ENCODE measurements around the gene GBP2. TPM values are rescaled to one million over a fixed set of nuclear protein-coding genes. Genes with fewer than 3 reads are reported as not detected.
"Not testable (repeated sequence)": the region's sequence is repeated elsewhere in the genome, so short reads cannot be mapped to it uniquely, and the experiment has no call there.

GBP2 gene
- total RNA-seq, 1 donor from 2014 or later, result 74.1 TPM

GRCh38 chr1:89072466-89073065 lies 53.3 kb downstream of the GBP2 start:
- Mint-ChIP-seq H3K4me1 (ENCODE audit: low read depth) (peaks cover 24% of the 10 kb centered on the region), H3K36me3 (ENCODE audit: low read depth) (peaks cover 12% of the 10 kb centered on the region), H3K9me3 (peaks cover 28% of the 10 kb centered on the region)
- H3K27me3 Mint-ChIP-seq (ENCODE audit: low read depth); H3K27ac Mint-ChIP-seq; intact Hi-C loops (cut with micrococcal nuclease); H3K4me3 Mint-ChIP-seq (ENCODE audit: low read depth); DNase-seq (ENCODE audit: low spot score): not testable (repeated sequence)

DNA sequence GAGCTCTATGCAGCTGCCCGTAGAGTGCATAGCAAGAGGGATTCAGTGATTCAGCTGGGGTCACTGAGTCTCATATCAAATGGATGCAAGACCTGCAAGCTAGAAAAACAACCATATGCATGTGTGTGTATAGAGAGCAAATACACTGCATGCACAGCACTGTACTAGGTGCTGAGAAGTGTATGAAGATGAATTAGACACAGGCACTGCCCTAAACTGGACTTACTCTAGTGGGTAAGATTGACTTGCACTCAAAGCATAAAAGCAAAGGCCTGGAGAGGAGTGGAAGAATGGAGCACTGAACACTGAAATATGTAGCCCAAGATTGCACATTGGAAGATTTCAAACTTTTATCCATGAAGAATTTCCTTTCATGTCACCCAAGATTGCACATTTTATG lies 55.4 kb downstream of the GBP2 start:
- H3K36me3 Mint-ChIP-seq (ENCODE audit: low read depth), result peaks cover 12% of the 10 kb centered on the region
- intact Hi-C loops (cut with micrococcal nuclease), result no loop called here
- H3K27me3 Mint-ChIP-seq (ENCODE audit: low read depth), result peaks cover 1% of the 10 kb centered on the region
- H3K4me1 Mint-ChIP-seq (ENCODE audit: low read depth), result peaks cover 26% of the 10 kb centered on the region
- DNase-seq (ENCODE audit: low spot score), result no peak
- H3K4me3 Mint-ChIP-seq (ENCODE audit: low read depth), result peak overlapping the region; percentile 79
- peak overlapping the region; percentile 9 for H3K27ac Mint-ChIP-seq
- H3K9me3 Mint-ChIP-seq, result peaks cover 16% of the 10 kb centered on the region

DNA sequence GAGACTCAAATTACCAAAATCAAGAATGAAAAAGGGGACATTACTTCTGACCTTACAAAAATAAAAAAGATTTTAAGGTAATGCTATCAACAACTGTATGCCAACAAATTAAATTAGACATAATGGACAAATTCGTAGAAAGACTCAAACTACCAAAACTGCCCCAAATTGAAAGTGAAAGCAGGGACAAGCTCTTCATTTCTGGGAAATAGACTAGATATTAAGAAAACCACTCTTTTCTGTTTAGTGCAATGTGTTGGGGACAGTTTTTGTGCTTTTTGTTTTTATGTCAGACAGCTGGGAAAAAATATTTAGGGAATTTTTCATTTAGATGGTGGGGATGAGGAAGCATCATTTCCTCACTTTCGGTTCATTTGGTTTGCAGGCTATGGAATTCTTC lies 56.0 kb downstream of the GBP2 start:
- intact Hi-C loops (cut with micrococcal nuclease), result no loop called here

GRCh38 chr1:89068291-89068690 lies 57.6 kb downstream of the GBP2 start:
- no peaks in the 10 kb centered on the region for H3K27me3 Mint-ChIP-seq (ENCODE audit: low read depth)

More for the DNA sequence above, 56.0 kb downstream of the GBP2 start:
- Mint-ChIP-seq H3K36me3 (ENCODE audit: low read depth) (peaks cover 12% of the 10 kb centered on the region), H3K9me3 (peaks cover 14% of the 10 kb centered on the region), H3K27me3 (ENCODE audit: low read depth) (peaks cover 1% of the 10 kb centered on the region), H3K4me1 (ENCODE audit: low read depth) (peaks cover 26% of the 10 kb centered on the region), H3K4me3 (ENCODE audit: low read depth) (peak overlapping the region; percentile 79), H3K27ac (peak overlapping the region; percentile 73)
- no peak for DNase-seq (ENCODE audit: low spot score)

GRCh38 chr1:89065079-89065868 lies 60.6 kb downstream of the GBP2 start, which contains the start of gene GBP1:
TSS of gene GBP1 (minus strand) at chr1:89065208. CDS start at chr1:89063234, 1,974 bp downstream.
- H3K27me3 Mint-ChIP-seq (ENCODE audit: low read depth), result no peaks in the 10 kb centered on the region
- DNase-seq (ENCODE audit: low spot score), result no peak
- intact Hi-C loops (cut with micrococcal nuclease), result loop anchor here (1.0 to 2.0 kb wide), 3 partner anchors 18 to 42 kb away; partner anchors contain the start of gene GBP3
- no peaks in the 10 kb centered on the region for H3K9me3 Mint-ChIP-seq
- peak within 1 kb of the TSS; percentile 81 for H3K4me3 Mint-ChIP-seq (ENCODE audit: low read depth)
- peak within 1 kb of the TSS; percentile 86 for H3K27ac Mint-ChIP-seq
- peaks cover 36% of the 10 kb centered on the region for H3K36me3 Mint-ChIP-seq (ENCODE audit: low read depth)
- H3K4me1 Mint-ChIP-seq (ENCODE audit: low read depth), result peaks cover 59% of the 10 kb centered on the region

More at GRCh38 chr1:89068291-89068690, 57.6 kb downstream of the GBP2 start:
- H3K4me3 Mint-ChIP-seq (ENCODE audit: low read depth), result no peak overlapping the region
- H3K4me1 Mint-ChIP-seq (ENCODE audit: low read depth), result peaks cover 39% of the 10 kb centered on the region
- H3K9me3 Mint-ChIP-seq, result peaks cover 5% of the 10 kb centered on the region
- intact Hi-C loops (cut with micrococcal nuclease), result no loop called here
- no peak for DNase-seq (ENCODE audit: low spot score)
- peaks cover 11% of the 10 kb centered on the region for H3K36me3 Mint-ChIP-seq (ENCODE audit: low read depth)
- peak overlapping the region; percentile 20 for H3K27ac Mint-ChIP-seq

DNA sequence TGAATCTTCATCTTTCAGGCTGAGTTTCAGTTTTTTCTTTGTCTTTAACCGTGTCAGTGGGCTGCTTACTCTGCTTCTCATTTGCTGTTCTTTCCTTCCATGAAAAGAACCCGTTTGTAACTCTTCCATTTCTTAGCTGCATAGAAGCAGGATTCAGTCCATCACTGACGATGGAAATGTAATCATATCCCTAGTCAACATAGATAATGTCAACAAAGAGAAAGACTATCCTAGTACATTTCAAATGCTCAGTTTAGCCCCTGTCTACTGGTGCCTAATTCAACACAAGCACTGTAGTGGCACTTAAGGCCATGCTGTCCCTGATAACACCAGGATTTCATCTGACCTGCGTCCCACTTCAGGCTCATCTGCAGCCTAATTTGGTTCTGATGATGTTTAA lies 61.3 kb downstream of the GBP2 start:
- no peaks in the 10 kb centered on the region for H3K9me3 Mint-ChIP-seq
- H3K4me3 Mint-ChIP-seq (ENCODE audit: low read depth), result peak overlapping the region; percentile 81
- DNase-seq (ENCODE audit: low spot score), result no peak
- H3K4me1 Mint-ChIP-seq (ENCODE audit: low read depth), result peaks cover 55% of the 10 kb centered on the region
- H3K36me3 Mint-ChIP-seq (ENCODE audit: low read depth), result peaks cover 41% of the 10 kb centered on the region
- intact Hi-C loops (cut with micrococcal nuclease), result loop anchor here (1.0 to 2.0 kb wide), 3 partner anchors 18 to 42 kb away; partner anchors contain the start of gene GBP3
- no peaks in the 10 kb centered on the region for H3K27me3 Mint-ChIP-seq (ENCODE audit: low read depth)
- H3K27ac Mint-ChIP-seq, result peak overlapping the region; percentile 86

- H3K36me3 Mint-ChIP-seq (ENCODE audit: low read depth), result peaks cover 55% of the 10 kb centered on the region
- H3K9me3 Mint-ChIP-seq, result no peaks in the 10 kb centered on the region
- intact Hi-C loops (cut with micrococcal nuclease), result no loop called here
- no peak for DNase-seq (ENCODE audit: low spot score)
- H3K4me1 Mint-ChIP-seq (ENCODE audit: low read depth), result peaks cover 44% of the 10 kb centered on the region
- no peaks in the 10 kb centered on the region for H3K27me3 Mint-ChIP-seq (ENCODE audit: low read depth)
- peak overlapping the region; percentile 81 for H3K4me3 Mint-ChIP-seq (ENCODE audit: low read depth)
- H3K27ac Mint-ChIP-seq, result no peak overlapping the region
Observed at GRCh38 chr1:89063094-89063493, 62.8 kb downstream of the GBP2 start.

DNA sequence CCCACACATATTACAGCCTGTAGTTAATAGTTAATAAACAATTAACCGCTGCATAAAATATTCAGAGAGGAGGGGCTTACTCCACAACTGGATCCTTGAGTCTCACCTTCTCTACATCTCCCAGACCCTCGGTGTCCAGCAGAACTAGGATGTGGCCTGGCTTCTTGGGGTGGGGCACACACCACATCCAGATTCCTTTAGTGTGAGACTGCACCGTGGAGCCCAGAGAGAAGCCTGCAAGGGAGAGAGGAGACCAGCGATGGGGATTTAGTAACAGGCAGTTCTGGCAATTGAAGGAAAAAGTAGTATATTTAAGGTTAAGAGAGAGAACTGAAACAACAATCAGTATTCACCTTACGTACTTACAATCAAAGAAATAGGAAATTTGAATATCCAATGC lies 65.8 kb downstream of the GBP2 start:
- Mint-ChIP-seq H3K4me3 (ENCODE audit: low read depth) (no peak overlapping the region), H3K4me1 (ENCODE audit: low read depth) (peaks cover 42% of the 10 kb centered on the region), H3K9me3 (no peaks in the 10 kb centered on the region), H3K27ac (no peak overlapping the region), H3K27me3 (ENCODE audit: low read depth) (no peaks in the 10 kb centered on the region), H3K36me3 (ENCODE audit: low read depth) (peaks cover 81% of the 10 kb centered on the region)
- intact Hi-C loops (cut with micrococcal nuclease), result no loop called here
- no peak for DNase-seq (ENCODE audit: low spot score)

Other genes starting within 250 kb of the GBP2 start
- gene GTF2B, start 234.5 kb downstream of the GBP2 start, total RNA-seq, result 37.6 and 42.2 TPM in 2 replicates
- 32.6 and 33.9 TPM in 2 replicates for gene KYAT3, start 133.5 kb downstream of the GBP2 start, total RNA-seq
- 27.8 and 28.7 TPM in 2 replicates for gene RBMXL1, start 133.5 kb downstream of the GBP2 start, total RNA-seq
- 6.4 and 7.5 TPM in 2 replicates for gene GBP3, start 103.2 kb downstream of the GBP2 start, total RNA-seq
- gene GBP1, start 60.9 kb downstream of the GBP2 start, total RNA-seq, result 35.3 and 40.0 TPM in 2 replicates
- not detected in 2 replicates for gene GBP7, start 49.9 kb upstream of the GBP2 start, total RNA-seq
- gene GBP4, start 72.8 kb upstream of the GBP2 start, total RNA-seq, result 13.9 and 14.3 TPM in 2 replicates
- gene GBP5, start 146.7 kb upstream of the GBP2 start, total RNA-seq, result 34.3 TPM in 2 replicates
- gene GBP6, start 237.9 kb upstream of the GBP2 start, total RNA-seq, result not detected in 2 replicates

Data from activated T-helper 2 cell treated with anti-CD3 and anti-CD28 coated beads, Interferon-gamma antibody, Interleukin-2, Interleukin-4, amounts not matched to agents 10 μg/mL and 5 μg/mL and 100 μg/mL, durations not matched to agents 14 hours and 24 hours and 36 hours (primary cell).